ENCODE data around the gene NFAM1. TPM values are rescaled to one million over a fixed set of nuclear protein-coding genes. Genes with fewer than 3 reads are reported as not detected.

NFAM1 gene
- polyA plus RNA-seq, 1 of the 3 experiments (the other 2 are of a cell fraction), result 0.02 TPM

DNA sequence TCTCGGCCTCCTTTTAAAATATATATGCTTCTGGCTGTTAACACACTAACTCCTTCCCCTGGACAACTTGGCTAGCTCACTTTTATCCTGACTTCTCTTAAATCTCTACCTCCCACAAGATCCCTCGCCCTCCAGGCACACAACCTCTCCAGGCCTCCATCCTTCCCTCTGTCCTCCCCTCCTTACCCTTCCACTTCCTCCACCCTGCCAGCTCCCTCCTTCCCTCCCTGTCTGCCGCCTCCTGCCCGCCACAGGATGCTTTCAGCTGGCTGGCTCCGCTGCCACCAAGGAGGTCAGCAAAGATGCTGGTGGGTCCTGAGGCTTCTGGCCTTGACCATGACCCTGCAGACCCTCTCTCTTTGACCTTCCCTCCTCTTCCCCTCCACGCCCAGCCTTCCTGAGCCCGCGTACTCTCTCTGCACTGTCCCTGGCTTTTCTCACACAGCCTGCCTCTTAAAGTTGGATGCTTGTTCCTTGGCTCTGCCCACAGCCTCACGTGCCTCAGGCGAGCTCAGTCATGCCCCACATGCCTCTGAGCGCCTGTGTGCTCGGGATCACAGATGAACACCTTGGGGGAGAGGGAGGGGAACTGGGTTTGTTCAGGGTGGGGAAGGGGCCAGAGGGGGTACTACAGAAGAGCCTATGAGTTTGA is 6.7 kb downstream of the NFAM1 start:
- Histone ChIP-seq H3K36me3 (replicated peaks in 1 of 2; ENCODE audit: control insufficient read depth in 1 of 2, insufficient read depth in 2 of 2, low read length in 1 of 2) (no peaks in the 10 kb centered on the region), H3K4me2 (no peak overlapping the region), H3K9me2 (no peaks in the 10 kb centered on the region), H3K4me1 (ENCODE audit: control insufficient read depth in 1 of 2, insufficient read depth in 2 of 2, low read depth in 1 of 2, low read length in 1 of 2) (no peaks in the 10 kb centered on the region; a peak in 1 of 4 replicates), H3F3A (replicated peaks; ENCODE audit: insufficient read depth) (no peaks in the 10 kb centered on the region), H3K4me3 (ENCODE audit: low read depth in 2 of 2, low read length in 1 of 2) (no peak overlapping the region), H3K27me3 (ENCODE audit: insufficient read depth) (no peaks in the 10 kb centered on the region), H3K79me2 (ENCODE audit: insufficient read depth) (no peaks in the 10 kb centered on the region), H3K9ac (no peak overlapping the region), H2AFZ (ENCODE audit: low read depth) (no peak overlapping the region), H3K9me3 (no peaks in the 10 kb centered on the region), H3K27ac (ENCODE audit: low read depth in 2 of 2, low read length in 1 of 2) (no peak overlapping the region), H4K20me1 (ENCODE audit: insufficient read depth) (no peaks in the 10 kb centered on the region)
- POLR2A ChIA-PET, result no interaction called here
- WGBS (ENCODE audit: low lambda C conversion rate), result 78% methylated on average over 12 of the region's 12 CpGs
- no peak for TF ChIP-seq NFIC (IDR thresholded peaks at IDR 0.05; ENCODE audit: borderline replicate concordance)
- no peak for TF ChIP-seq TEAD4 (IDR thresholded peaks at IDR 0.05; ENCODE audit: borderline replicate concordance, insufficient read depth)
- TF ChIP-seq TAF1 (IDR thresholded peaks at IDR 0.05; ENCODE audit: borderline replicate concordance, low read depth, low read length), result no peak
- TF ChIP-seq ELF1 (IDR thresholded peaks at IDR 0.05), result no peak
- no peak for TF ChIP-seq RAD21 (IDR thresholded peaks at IDR 0.05; ENCODE audit: low read length)
- no peak for TF ChIP-seq YY1 (IDR thresholded peaks at IDR 0.05; ENCODE audit: low read depth)
- TF ChIP-seq SIN3A (IDR thresholded peaks at IDR 0.05; ENCODE audit: borderline replicate concordance, low read depth, low read length), result no peak
- no peak for TF ChIP-seq CHD2 (IDR thresholded peaks at IDR 0.05; ENCODE audit: low read length, partially characterized antibody)
- TF ChIP-seq JUND (IDR thresholded peaks at IDR 0.05), result no peak
- TF ChIP-seq MXI1 (IDR thresholded peaks at IDR 0.05; ENCODE audit: low read depth, low read length), result no peak
- TF ChIP-seq, protein P1, sequence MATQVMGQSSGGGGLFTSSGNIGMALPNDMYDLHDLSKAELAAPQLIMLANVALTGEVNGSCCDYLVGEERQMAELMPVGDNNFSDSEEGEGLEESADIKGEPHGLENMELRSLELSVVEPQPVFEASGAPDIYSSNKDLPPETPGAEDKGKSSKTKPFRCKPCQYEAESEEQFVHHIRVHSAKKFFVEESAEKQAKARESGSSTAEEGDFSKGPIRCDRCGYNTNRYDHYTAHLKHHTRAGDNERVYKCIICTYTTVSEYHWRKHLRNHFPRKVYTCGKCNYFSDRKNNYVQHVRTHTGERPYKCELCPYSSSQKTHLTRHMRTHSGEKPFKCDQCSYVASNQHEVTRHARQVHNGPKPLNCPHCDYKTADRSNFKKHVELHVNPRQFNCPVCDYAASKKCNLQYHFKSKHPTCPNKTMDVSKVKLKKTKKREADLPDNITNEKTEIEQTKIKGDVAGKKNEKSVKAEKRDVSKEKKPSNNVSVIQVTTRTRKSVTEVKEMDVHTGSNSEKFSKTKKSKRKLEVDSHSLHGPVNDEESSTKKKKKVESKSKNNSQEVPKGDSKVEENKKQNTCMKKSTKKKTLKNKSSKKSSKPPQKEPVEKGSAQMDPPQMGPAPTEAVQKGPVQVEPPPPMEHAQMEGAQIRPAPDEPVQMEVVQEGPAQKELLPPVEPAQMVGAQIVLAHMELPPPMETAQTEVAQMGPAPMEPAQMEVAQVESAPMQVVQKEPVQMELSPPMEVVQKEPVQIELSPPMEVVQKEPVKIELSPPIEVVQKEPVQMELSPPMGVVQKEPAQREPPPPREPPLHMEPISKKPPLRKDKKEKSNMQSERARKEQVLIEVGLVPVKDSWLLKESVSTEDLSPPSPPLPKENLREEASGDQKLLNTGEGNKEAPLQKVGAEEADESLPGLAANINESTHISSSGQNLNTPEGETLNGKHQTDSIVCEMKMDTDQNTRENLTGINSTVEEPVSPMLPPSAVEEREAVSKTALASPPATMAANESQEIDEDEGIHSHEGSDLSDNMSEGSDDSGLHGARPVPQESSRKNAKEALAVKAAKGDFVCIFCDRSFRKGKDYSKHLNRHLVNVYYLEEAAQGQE (IDR thresholded peaks at IDR 0.05; ENCODE audit: low read depth, low read length), result no peak
- TF ChIP-seq RFX5 (IDR thresholded peaks at IDR 0.05; ENCODE audit: low read length), result no peak
- TF ChIP-seq FOSL2 (IDR thresholded peaks at IDR 0.05; ENCODE audit: borderline replicate concordance, low read depth), result no peak
- no peak for TF ChIP-seq FOXM1 (IDR thresholded peaks at IDR 0.05; ENCODE audit: low read depth)
- TF ChIP-seq MEF2A (IDR thresholded peaks at IDR 0.05; ENCODE audit: borderline replicate concordance, low read depth), result no peak
- no peak for TF ChIP-seq SMC3 (IDR thresholded peaks at IDR 0.05; ENCODE audit: low read depth, low read length)
- TF ChIP-seq, protein P2, sequence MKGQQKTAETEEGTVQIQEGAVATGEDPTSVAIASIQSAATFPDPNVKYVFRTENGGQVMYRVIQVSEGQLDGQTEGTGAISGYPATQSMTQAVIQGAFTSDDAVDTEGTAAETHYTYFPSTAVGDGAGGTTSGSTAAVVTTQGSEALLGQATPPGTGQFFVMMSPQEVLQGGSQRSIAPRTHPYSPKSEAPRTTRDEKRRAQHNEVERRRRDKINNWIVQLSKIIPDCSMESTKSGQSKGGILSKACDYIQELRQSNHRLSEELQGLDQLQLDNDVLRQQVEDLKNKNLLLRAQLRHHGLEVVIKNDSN (IDR thresholded peaks at IDR 0.05; ENCODE audit: borderline replicate concordance, low read depth), result no peak
- no peak for DNase-seq
- CTCF ChIA-PET, result no interaction called here

Measured in SK-N-SH (cell line).